Measurements from ENCODE around the gene FREY1. TPM values are rescaled to one million over a fixed set of nuclear protein-coding genes. Genes with fewer than 3 reads are reported as not detected.

Gene FREY1
- total and polyA plus RNA-seq, 2 of the 8 experiments (the other 6 are each of a cell fraction or from before 2014, with no cell fraction given), result 0.32 to 1.1 TPM

DNA sequence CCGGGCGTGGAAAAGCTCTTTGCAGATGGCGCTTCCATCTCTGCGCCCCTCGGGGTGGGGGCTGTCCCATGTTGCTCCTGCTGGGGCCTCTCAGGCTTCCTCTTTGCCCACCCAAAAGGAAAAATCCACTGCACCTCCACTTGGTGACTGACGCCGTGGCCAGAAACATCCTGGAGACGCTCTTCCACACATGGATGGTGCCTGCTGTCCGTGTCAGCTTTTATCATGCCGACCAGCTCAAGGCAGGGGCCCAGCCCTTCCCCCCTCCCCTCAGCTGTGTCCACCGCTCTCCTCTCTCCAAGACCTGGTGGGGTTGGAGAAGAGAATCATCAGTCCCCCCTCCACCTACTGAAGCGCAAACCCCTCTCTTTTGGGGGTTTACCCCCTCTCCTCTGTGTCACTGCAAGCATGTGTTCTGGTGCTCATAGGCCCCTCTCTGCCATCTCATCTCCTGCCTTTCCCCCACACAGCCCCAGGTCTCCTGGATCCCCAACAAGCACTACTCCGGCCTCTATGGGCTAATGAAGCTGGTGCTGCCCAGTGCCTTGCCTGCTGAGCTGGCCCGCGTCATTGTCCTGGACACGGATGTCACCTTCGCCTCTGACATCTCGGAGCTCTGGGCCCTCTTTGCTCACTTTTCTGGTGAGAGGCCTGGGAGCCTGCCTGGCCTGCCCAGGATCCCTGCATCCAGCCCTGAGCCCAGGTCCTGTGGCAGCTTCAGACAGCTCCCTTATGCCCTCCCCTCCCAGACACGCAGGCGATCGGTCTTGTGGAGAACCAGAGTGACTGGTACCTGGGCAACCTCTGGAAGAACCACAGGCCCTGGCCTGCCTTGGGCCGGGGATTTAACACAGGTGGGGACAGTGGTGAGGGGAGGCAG lies 17.2 kb upstream of the FREY1 start:
- Histone ChIP-seq H2BK120ac (replicated peaks; ENCODE audit: low read depth, low read length) (no peak overlapping the region), H3K79me1 (ENCODE audit: low read depth, low read length) (peaks cover 15% of the 10 kb centered on the region), H3K56ac (replicated peaks; ENCODE audit: insufficient read length, low read depth, low read length) (no peak overlapping the region), H2AK5ac (ENCODE audit: low read depth, low read length) (peak overlapping the region; percentile 75; the same call in 1 of the 2 replicates), H3K18ac (ENCODE audit: extremely low read depth, low read length) (no peak overlapping the region), H3K14ac (ENCODE audit: insufficient read length) (no peak overlapping the region), H3K36me3 (ENCODE audit: control insufficient read depth in 2 of 4, insufficient read depth in 4 of 4, low read length in 3 of 4) (peaks cover 2 to 35% (median 20%) of the 10 kb centered on the region in 4 experiments; a peak in 7 of 8 replicates), H3K23ac (ENCODE audit: insufficient read length) (no peak overlapping the region), H3K27ac (ENCODE audit: low read depth, low read length) (no peak overlapping the region), H3K4me3 (ENCODE audit: extremely low read depth in 1 of 4, insufficient read depth in 2 of 4, low read depth in 3 of 4, low read length in 4 of 4) (peak overlapping the region in 1 of 4 experiments; percentile 78; a peak in 3 of 8 replicates), H2BK5ac (ENCODE audit: low read depth, low read length) (0 out of 2 replicates have a peak overlapping the region, but pooled peaks have one; percentile 21), H4K20me1 (replicated peaks in 1 of 2; ENCODE audit: control insufficient read depth in 1 of 2, insufficient read depth in 2 of 2, low read length in 2 of 2) (peaks cover 10 to 19% of the 10 kb centered on the region in 2 experiments), H3K9ac (replicated peaks in 1 of 4; ENCODE audit: extremely low read depth in 1 of 4, low read depth in 3 of 4, low read length in 3 of 4) (no peak overlapping the region; a peak in 1 of 7 replicates), H3K27me3 (replicated peaks in 1 of 4; ENCODE audit: control insufficient read depth in 3 of 4, extremely low read depth in 1 of 4, insufficient read depth in 3 of 4, low read length in 3 of 4) (peaks cover 0 to 9% (median 0%) of the 10 kb centered on the region in 4 experiments; a peak in 3 of 7 replicates), H3K4me2 (ENCODE audit: insufficient read depth in 1 of 2, low read depth in 2 of 2, low read length in 2 of 2) (peak overlapping the region; percentile 39 to 91), H3K4ac (replicated peaks; ENCODE audit: insufficient read length, low read depth, low read length) (no peak overlapping the region), H2BK15ac (ENCODE audit: low read length) (no peak overlapping the region), H3K79me2 (ENCODE audit: control insufficient read depth in 1 of 2, insufficient read depth in 2 of 2, low read length in 2 of 2) (peaks cover 0 to 11% of the 10 kb centered on the region in 2 experiments; a peak in 1 of 4 replicates), H3K4me1 (replicated peaks in 1 of 4; ENCODE audit: control insufficient read depth in 3 of 4, insufficient read depth in 4 of 4, low read length in 3 of 4) (peaks cover 12 to 26% (median 18%) of the 10 kb centered on the region in 4 experiments), H3K23me2 (ENCODE audit: low read depth, low read length) (peaks cover 12% of the 10 kb centered on the region; the same call in 1 of the 2 replicates), H4K8ac (ENCODE audit: extremely low read depth, insufficient read depth, low read length) (peak overlapping the region; percentile 29; the same call in 1 of the 2 replicates), H2BK20ac (ENCODE audit: low read length) (no peak overlapping the region), H4K5ac (ENCODE audit: insufficient read length, low read depth, low read length) (no peak overlapping the region), H4K91ac (replicated peaks; ENCODE audit: insufficient read length, low read length) (peak overlapping the region; percentile 48), H2AFZ (ENCODE audit: low read length) (no peak overlapping the region), H2BK12ac (ENCODE audit: low read depth, low read length) (no peak overlapping the region), H3K9me3 (ENCODE audit: insufficient read depth in 2 of 2, low read depth in 1 of 2, low read length in 1 of 2) (no peaks in the 10 kb centered on the region)
- ChIA-PET CTCF (ENCODE audit: partially characterized antibody) (interaction anchor here (0.6 to 4.0 kb wide), 10 partner anchors 11 to 96 kb away, joined by 3 to 26 read pairs (median 4); no protein-coding TSS in a partner anchor), POLR2A (ENCODE audit: partially characterized antibody) (interaction anchor here (0.6 to 9.8 kb wide), 12 partner anchors 9 to 1654 kb away, joined by 3 to 115 read pairs (median 6); partner anchors contain the start of gene KBTBD4)
- WGBS, 2 experiments (ENCODE audit: extremely low coverage in 1 of 2, insufficient coverage in 1 of 2, insufficient read length in 1 of 2, insufficient replicate concordance in 2 of 2, low coverage in 1 of 2, low lambda C conversion rate in 2 of 2, missing lambda C conversion rate in 1 of 2), result 93% methylated on average over 21 of the region's 22 CpGs; no CpG with 5 or more reads in 1 of the 2 experiments
- no peak for TF ChIP-seq TEAD4 (IDR thresholded peaks at IDR 0.05; ENCODE audit: low read depth, low read length)
- no peak for TF ChIP-seq TCF12 (IDR thresholded peaks at IDR 0.05; ENCODE audit: low read depth, low read length)
- TF ChIP-seq POU5F1 (IDR thresholded peaks at IDR 0.05; ENCODE audit: low read depth, low read length), result no peak
- TF ChIP-seq CREB1 (IDR thresholded peaks at IDR 0.05), result no peak
- no peak for TF ChIP-seq SIN3A (conservative IDR thresholded peaks at IDR 0.05 in 1 of 2, IDR thresholded peaks at IDR 0.05 in 1 of 2; ENCODE audit: low read depth in 1 of 2, low read length in 2 of 2)
- no peak for TF ChIP-seq TAF7 (optimal IDR thresholded peaks at IDR 0.05; ENCODE audit: borderline replicate concordance, low read depth, low read length)
- no peak for DNase-seq (ENCODE audit: low read depth in 1 of 2, low spot score in 2 of 2)
- FAIRE-seq, result no peak
